ENCODE data around the gene WWOX. TPM values are rescaled to one million over a fixed set of nuclear protein-coding genes. Genes with fewer than 3 reads are reported as not detected.
A peak's percentile ranks its signal among the peaks of the same experiment; 100 is the strongest.

The WWOX gene
- total and polyA plus RNA-seq, 4 experiments from 2014 or later, result 10.4 to 23.1 (median 17.5) TPM

DNA sequence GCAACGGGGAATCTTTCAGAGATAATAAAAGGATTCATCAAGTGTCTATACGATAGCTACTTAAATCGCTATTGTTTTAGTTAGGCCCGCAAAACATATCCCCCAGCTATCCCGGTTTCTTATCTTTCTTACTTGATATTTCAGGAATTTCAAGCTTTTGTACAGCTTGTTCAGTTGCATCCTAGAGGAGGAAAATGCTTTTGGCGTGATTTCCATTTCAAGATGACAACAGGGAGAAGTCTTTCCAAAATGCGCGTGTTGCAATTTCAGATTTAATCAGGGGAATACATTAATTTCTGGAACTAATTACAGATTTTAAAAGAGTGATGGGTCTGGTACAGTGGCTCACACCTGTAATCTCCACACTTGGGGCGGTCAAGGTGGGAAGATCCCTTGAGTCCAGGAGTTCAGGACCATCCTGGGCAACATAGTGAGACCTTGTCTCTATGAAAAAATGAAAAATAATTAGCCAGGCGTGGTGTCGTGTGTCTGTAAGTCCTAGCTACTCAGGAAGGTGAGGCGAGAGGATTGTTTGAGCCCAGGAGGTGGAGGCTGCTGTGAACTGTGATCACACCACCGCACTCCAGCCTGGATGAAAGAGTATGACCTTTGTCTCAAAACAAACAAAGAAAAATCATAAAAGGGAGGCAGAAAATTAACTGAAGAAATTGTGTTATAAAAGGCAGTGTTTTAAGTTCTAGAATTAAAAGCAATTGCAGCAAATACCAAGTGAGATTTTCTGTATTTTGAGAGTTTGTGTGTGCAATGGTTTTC, 954.9 kb downstream of the WWOX start:
- Histone ChIP-seq H3K4me1 (ENCODE audit: insufficient read depth, low read length) (no peaks in the 10 kb centered on the region), H3K27ac (ENCODE audit: low read depth, low read length) (no peak overlapping the region), H3K4me3 (ENCODE audit: low read length in 2 of 2) (no peak overlapping the region), H3K27me3 (ENCODE audit: insufficient read depth, low read length) (no peaks in the 10 kb centered on the region), H3K36me3 (ENCODE audit: insufficient read depth, low read length) (no peaks in the 10 kb centered on the region), H3K9me3 (ENCODE audit: control insufficient read depth in 1 of 2, low read length in 2 of 2) (no peaks in the 10 kb centered on the region)
- intact Hi-C loops (cut with micrococcal nuclease), result no loop called here
- Mint-ChIP-seq H3K36me3 (no peaks in the 10 kb centered on the region), H3K27ac (no peak overlapping the region), H3K4me3 (no peak overlapping the region), H3K9me3 (peaks cover 0 to 3% (median 0%) of the 10 kb centered on the region in 8 donors), H3K4me1 (no peaks in the 10 kb centered on the region), H3K27me3 (no peaks in the 10 kb centered on the region)
- no peak for DNase-seq
- ChIA-PET CTCF (ENCODE audit: partially characterized antibody) (no interaction called here), POLR2A (ENCODE audit: partially characterized antibody) (no interaction called here)

- intact Hi-C loops (cut with micrococcal nuclease), result no loop called here
- no peak overlapping the region for H3K4me3 Mint-ChIP-seq
- Histone ChIP-seq H3K4me1 (ENCODE audit: insufficient read depth, low read length) (no peaks in the 10 kb centered on the region), H3K9me3 (ENCODE audit: control insufficient read depth in 1 of 2, low read length in 2 of 2) (no peaks in the 10 kb centered on the region), H3K27ac (ENCODE audit: low read depth, low read length) (no peak overlapping the region), H3K36me3 (ENCODE audit: insufficient read depth, low read length) (no peaks in the 10 kb centered on the region), H3K4me3 (ENCODE audit: low read length in 2 of 2) (no peak overlapping the region), H3K27me3 (ENCODE audit: insufficient read depth, low read length) (no peaks in the 10 kb centered on the region)
- H3K27ac Mint-ChIP-seq, result peak overlapping the region in 1 of 7 donors; percentile 47
- H3K36me3 Mint-ChIP-seq, result no peaks in the 10 kb centered on the region
- ChIA-PET CTCF (ENCODE audit: partially characterized antibody) (interaction anchor here (1.2 to 1.4 kb wide), 2 partner anchors 9 to 12 kb away, joined by 3 to 5 read pairs; no protein-coding TSS in a partner anchor), POLR2A (ENCODE audit: partially characterized antibody) (no interaction called here)
- peaks cover 0 to 3% (median 0%) of the 10 kb centered on the region in 8 donors for H3K9me3 Mint-ChIP-seq
- no peaks in the 10 kb centered on the region for H3K27me3 Mint-ChIP-seq
- DNase-seq, result no peak
- no peaks in the 10 kb centered on the region for H3K4me1 Mint-ChIP-seq
These were observed 956.0 kb downstream of the WWOX start for GRCh38 chr16:79055251-79055970.

GRCh38 chr16:79061181-79061580, 961.7 kb downstream of the WWOX start:
- Mint-ChIP-seq H3K27me3 (peaks cover 0 to 2% of the 10 kb centered on the region in 2 donors), H3K9me3 (no peaks in the 10 kb centered on the region), H3K36me3 (no peaks in the 10 kb centered on the region), H3K4me1 (peaks cover 0 to 2% (median 0%) of the 10 kb centered on the region in 4 donors), H3K4me3 (no peak overlapping the region), H3K27ac (no peak overlapping the region)
- Histone ChIP-seq H3K36me3 (ENCODE audit: insufficient read depth, low read length) (no peaks in the 10 kb centered on the region), H3K27ac (ENCODE audit: low read depth, low read length) (no peak overlapping the region), H3K4me1 (ENCODE audit: insufficient read depth, low read length) (no peaks in the 10 kb centered on the region), H3K27me3 (ENCODE audit: insufficient read depth, low read length) (no peaks in the 10 kb centered on the region), H3K4me3 (ENCODE audit: low read length in 2 of 2) (no peak overlapping the region), H3K9me3 (ENCODE audit: control insufficient read depth in 1 of 2, low read length in 2 of 2) (no peaks in the 10 kb centered on the region)
- ChIA-PET CTCF (ENCODE audit: partially characterized antibody) (no interaction called here), POLR2A (ENCODE audit: partially characterized antibody) (no interaction called here)
- DNase-seq, result no peak
- intact Hi-C loops (cut with micrococcal nuclease), result no loop called here

DNA sequence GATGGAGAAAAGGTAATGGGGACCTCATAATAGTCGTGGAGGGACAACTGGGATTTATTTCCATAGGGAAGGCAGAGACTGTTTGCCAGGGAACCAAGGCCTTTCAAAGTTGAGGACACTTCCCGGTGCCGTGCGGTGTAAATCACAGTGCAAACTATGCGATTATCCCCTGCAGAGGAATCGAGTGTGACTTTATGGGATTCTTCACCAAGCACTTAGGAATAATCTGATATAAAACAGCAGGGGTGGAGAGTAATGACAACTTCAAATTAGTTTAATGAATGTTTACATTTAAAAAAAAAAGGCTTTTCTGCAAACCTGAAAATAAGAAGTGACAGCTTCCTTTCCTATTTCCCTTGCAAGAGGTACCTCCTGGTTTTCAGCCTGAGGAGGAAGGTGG, 962.9 kb downstream of the WWOX start:
- DNase-seq, result no peak
- H3K4me1 ChIP-seq (ENCODE audit: insufficient read depth, low read length), result no peaks in the 10 kb centered on the region
- H3K9me3 ChIP-seq (ENCODE audit: control insufficient read depth in 1 of 2, low read length in 2 of 2), result no peaks in the 10 kb centered on the region
- Mint-ChIP-seq H3K4me1 (peaks cover 0 to 2% (median 0%) of the 10 kb centered on the region in 4 donors), H3K36me3 (no peaks in the 10 kb centered on the region), H3K27ac (no peak overlapping the region), H3K9me3 (no peaks in the 10 kb centered on the region), H3K27me3 (peaks cover 0 to 2% of the 10 kb centered on the region in 2 donors), H3K4me3 (no peak overlapping the region)
- intact Hi-C loops (cut with micrococcal nuclease), result no loop called here
- H3K27me3 ChIP-seq (ENCODE audit: insufficient read depth, low read length), result no peaks in the 10 kb centered on the region
- ChIA-PET CTCF (ENCODE audit: partially characterized antibody) (no interaction called here), POLR2A (ENCODE audit: partially characterized antibody) (no interaction called here)
- no peak overlapping the region for H3K4me3 ChIP-seq (ENCODE audit: low read length in 2 of 2)
- H3K27ac ChIP-seq (ENCODE audit: low read depth, low read length), result no peak overlapping the region
- no peaks in the 10 kb centered on the region for H3K36me3 ChIP-seq (ENCODE audit: insufficient read depth, low read length)

DNA sequence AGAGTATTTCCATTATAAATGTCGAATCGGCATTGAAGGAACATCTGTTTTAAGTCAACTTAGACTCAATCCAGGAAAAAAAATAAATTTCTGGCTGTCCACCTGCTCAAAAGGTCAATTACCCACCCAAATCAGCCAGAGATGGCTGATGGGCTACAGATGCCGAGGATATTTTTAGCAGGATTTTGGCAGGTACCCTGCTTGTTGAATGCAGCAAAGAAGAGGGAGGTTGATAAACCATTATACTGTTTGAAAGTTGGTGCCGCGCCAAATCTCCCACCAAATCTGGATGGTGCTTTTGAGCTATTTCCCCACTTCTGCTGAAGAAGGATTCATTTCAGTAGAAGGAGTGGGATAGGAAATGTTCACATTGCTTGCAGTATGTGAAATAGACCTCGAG, 963.4 kb downstream of the WWOX start:
- H3K27ac ChIP-seq (ENCODE audit: low read depth, low read length), result no peak overlapping the region
- intact Hi-C loops (cut with micrococcal nuclease), result no loop called here
- ChIA-PET POLR2A (ENCODE audit: partially characterized antibody) (no interaction called here), CTCF (ENCODE audit: partially characterized antibody) (no interaction called here)
- H3K4me1 ChIP-seq (ENCODE audit: insufficient read depth, low read length), result no peaks in the 10 kb centered on the region
- no peaks in the 10 kb centered on the region for H3K9me3 ChIP-seq (ENCODE audit: control insufficient read depth in 1 of 2, low read length in 2 of 2)
- peaks cover 0 to 2% (median 0%) of the 10 kb centered on the region in 4 donors for H3K4me1 Mint-ChIP-seq
- no peak for DNase-seq
- no peak overlapping the region for H3K27ac Mint-ChIP-seq
- no peak overlapping the region for H3K4me3 ChIP-seq (ENCODE audit: low read length in 2 of 2)
- peaks cover 0 to 2% of the 10 kb centered on the region in 2 donors for H3K27me3 Mint-ChIP-seq
- no peaks in the 10 kb centered on the region for H3K9me3 Mint-ChIP-seq
- no peaks in the 10 kb centered on the region for H3K36me3 Mint-ChIP-seq
- no peaks in the 10 kb centered on the region for H3K27me3 ChIP-seq (ENCODE audit: insufficient read depth, low read length)
- no peaks in the 10 kb centered on the region for H3K36me3 ChIP-seq (ENCODE audit: insufficient read depth, low read length)
- peak overlapping the region in 1 of 8 donors; percentile 62 for H3K4me3 Mint-ChIP-seq

- Mint-ChIP-seq H3K9me3 (no peaks in the 10 kb centered on the region), H3K27ac (no peak overlapping the region), H3K36me3 (no peaks in the 10 kb centered on the region), H3K4me1 (peaks cover 0 to 2% (median 0%) of the 10 kb centered on the region in 4 donors), H3K27me3 (peaks cover 0 to 2% of the 10 kb centered on the region in 2 donors), H3K4me3 (no peak overlapping the region)
- Histone ChIP-seq H3K27me3 (ENCODE audit: insufficient read depth, low read length) (no peaks in the 10 kb centered on the region), H3K9me3 (ENCODE audit: control insufficient read depth in 1 of 2, low read length in 2 of 2) (no peaks in the 10 kb centered on the region), H3K4me3 (ENCODE audit: low read length in 2 of 2) (no peak overlapping the region), H3K4me1 (ENCODE audit: insufficient read depth, low read length) (no peaks in the 10 kb centered on the region), H3K27ac (ENCODE audit: low read depth, low read length) (no peak overlapping the region), H3K36me3 (ENCODE audit: insufficient read depth, low read length) (no peaks in the 10 kb centered on the region)
- POLR2A ChIA-PET (ENCODE audit: partially characterized antibody), result no interaction called here
- intact Hi-C loops (cut with micrococcal nuclease), result no loop called here
- CTCF ChIA-PET (ENCODE audit: partially characterized antibody), result no interaction called here
- no peak for DNase-seq
These were observed 965.0 kb downstream of the WWOX start for GRCh38 chr16:79064256-79064972.

GRCh38 chr16:79066561-79066960, 967.1 kb downstream of the WWOX start:
- CTCF ChIA-PET (ENCODE audit: partially characterized antibody), result no interaction called here

More at GRCh38 chr16:79066561-79066960, 967.1 kb downstream of the WWOX start:
- no peaks in the 10 kb centered on the region for H3K36me3 ChIP-seq (ENCODE audit: insufficient read depth, low read length)
- peaks cover 0 to 2% of the 10 kb centered on the region in 2 donors for H3K27me3 Mint-ChIP-seq
- no peak overlapping the region for H3K27ac Mint-ChIP-seq
- intact Hi-C loops (cut with micrococcal nuclease), result no loop called here
- no peak for DNase-seq
- no peaks in the 10 kb centered on the region for H3K9me3 ChIP-seq (ENCODE audit: control insufficient read depth in 1 of 2, low read length in 2 of 2)
- POLR2A ChIA-PET (ENCODE audit: partially characterized antibody), result no interaction called here
- H3K9me3 Mint-ChIP-seq, result no peaks in the 10 kb centered on the region
- no peaks in the 10 kb centered on the region for H3K4me1 ChIP-seq (ENCODE audit: insufficient read depth, low read length)
- H3K4me3 ChIP-seq (ENCODE audit: low read length in 2 of 2), result no peak overlapping the region
- no peak overlapping the region for H3K27ac ChIP-seq (ENCODE audit: low read depth, low read length)
- no peaks in the 10 kb centered on the region for H3K36me3 Mint-ChIP-seq
- H3K4me1 Mint-ChIP-seq, result peaks cover 0 to 6% (median 0%) of the 10 kb centered on the region in 4 donors
- no peaks in the 10 kb centered on the region for H3K27me3 ChIP-seq (ENCODE audit: insufficient read depth, low read length)
- H3K4me3 Mint-ChIP-seq, result no peak overlapping the region
